Neural progenitor cell (in vitro differentiated cells): Measurements from ENCODE around the gene LYPD6B.

Experiments
- EZH2 ChIP-seq: fragments of 200-600 bp; sonication (generic); IDR thresholded peaks from 2 replicates; pipeline ENCODE4 v1.6.1; 2017; ENCODE audit warnings: antibody characterized with exemption, mild to moderate bottlenecking, moderate library complexity
- EZH2phosphoT487 ChIP-seq: fragments of 200-600 bp; sonication (generic); IDR thresholded peaks from 2 replicates; pipeline ENCODE4 v1.6.1; 2017; ENCODE audit warnings: antibody characterized with exemption
- TF ChIP-seq, protein P1 (sequence below): fragments of 200-600 bp; sonication (generic); IDR thresholded peaks from 2 replicates; pipeline ENCODE4 v1.5.1; 2017; ENCODE audit warnings: antibody characterized with exemption, mild to moderate bottlenecking

DNA sequence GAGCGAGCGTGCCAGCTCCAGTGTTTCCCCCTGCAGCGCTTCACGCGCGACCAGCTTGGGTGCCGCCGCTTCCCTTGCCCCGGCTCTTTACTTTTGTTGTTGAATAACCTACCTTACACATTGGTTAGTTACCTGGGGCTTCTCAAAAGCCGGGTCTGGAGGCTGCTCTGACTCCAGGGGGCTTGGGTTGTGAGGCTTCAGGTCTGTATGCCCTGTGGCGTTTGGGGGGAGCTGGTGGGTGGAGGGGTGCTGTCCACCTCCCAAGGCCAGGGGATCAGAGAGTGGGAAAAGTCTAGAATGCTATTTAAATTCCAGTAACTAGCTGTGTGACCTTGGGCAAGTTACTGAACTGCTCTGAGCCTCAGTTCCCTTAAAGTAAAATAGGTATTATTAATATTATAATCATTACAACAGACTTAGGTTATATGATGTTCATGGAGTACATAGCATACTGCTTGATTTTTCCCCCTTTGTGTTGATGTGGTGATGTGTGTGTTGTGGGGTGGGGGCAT, 770 bp downstream of the LYPD6B start:
- TF ChIP-seq, protein P1, sequence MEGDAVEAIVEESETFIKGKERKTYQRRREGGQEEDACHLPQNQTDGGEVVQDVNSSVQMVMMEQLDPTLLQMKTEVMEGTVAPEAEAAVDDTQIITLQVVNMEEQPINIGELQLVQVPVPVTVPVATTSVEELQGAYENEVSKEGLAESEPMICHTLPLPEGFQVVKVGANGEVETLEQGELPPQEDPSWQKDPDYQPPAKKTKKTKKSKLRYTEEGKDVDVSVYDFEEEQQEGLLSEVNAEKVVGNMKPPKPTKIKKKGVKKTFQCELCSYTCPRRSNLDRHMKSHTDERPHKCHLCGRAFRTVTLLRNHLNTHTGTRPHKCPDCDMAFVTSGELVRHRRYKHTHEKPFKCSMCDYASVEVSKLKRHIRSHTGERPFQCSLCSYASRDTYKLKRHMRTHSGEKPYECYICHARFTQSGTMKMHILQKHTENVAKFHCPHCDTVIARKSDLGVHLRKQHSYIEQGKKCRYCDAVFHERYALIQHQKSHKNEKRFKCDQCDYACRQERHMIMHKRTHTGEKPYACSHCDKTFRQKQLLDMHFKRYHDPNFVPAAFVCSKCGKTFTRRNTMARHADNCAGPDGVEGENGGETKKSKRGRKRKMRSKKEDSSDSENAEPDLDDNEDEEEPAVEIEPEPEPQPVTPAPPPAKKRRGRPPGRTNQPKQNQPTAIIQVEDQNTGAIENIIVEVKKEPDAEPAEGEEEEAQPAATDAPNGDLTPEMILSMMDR: no peak
- TF ChIP-seq EZH2phosphoT487 (no peak), EZH2 (peak; percentile 19)
